ENCODE measurements around the gene RCL1.

Gene RCL1

DNA sequence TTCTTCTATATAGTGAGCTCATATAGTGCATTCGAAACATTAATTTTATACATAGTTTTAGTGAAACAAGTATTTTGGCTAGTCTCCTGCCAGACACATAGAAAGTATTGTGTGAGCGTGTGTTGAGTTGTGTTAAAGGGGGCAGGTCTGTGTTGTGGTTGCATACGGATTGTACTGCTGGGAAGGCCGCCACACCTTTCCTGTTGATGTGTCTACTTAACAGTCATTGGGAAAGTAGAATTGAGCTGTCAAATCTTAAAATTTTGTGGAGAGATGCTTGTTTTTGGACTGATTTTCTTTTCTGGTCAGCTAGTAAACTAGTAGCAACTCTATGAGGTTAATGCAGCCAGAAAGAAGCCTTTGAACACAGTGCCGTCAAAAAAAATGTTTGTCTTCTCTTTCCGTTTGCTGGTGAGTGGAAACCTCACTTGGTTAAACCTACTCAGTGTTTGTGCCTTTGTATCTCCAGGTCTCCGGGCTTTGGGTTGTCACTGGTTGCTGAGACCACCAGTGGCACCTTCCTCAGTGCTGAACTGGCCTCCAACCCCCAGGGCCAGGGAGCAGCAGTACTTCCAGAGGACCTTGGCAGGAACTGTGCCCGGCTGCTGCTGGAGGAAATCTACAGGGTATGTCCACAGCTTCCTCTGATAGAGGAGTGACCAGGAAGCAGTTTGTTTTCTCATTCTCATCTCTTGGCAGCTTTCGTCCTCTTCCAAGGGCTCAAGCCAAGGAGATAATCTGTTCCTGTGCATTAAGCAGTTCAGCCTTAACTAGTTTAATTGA lies 51.5 kb downstream of the RCL1 start:
- DNase-seq (ENCODE audit: insufficient read length, low spot score) (no peak), FAIRE-seq (no peak)
- TF ChIP-seq, protein P1, sequence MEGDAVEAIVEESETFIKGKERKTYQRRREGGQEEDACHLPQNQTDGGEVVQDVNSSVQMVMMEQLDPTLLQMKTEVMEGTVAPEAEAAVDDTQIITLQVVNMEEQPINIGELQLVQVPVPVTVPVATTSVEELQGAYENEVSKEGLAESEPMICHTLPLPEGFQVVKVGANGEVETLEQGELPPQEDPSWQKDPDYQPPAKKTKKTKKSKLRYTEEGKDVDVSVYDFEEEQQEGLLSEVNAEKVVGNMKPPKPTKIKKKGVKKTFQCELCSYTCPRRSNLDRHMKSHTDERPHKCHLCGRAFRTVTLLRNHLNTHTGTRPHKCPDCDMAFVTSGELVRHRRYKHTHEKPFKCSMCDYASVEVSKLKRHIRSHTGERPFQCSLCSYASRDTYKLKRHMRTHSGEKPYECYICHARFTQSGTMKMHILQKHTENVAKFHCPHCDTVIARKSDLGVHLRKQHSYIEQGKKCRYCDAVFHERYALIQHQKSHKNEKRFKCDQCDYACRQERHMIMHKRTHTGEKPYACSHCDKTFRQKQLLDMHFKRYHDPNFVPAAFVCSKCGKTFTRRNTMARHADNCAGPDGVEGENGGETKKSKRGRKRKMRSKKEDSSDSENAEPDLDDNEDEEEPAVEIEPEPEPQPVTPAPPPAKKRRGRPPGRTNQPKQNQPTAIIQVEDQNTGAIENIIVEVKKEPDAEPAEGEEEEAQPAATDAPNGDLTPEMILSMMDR (IDR thresholded peaks at IDR 0.05; ENCODE audit: insufficient read depth, missing control alignments), result no peak

DNA sequence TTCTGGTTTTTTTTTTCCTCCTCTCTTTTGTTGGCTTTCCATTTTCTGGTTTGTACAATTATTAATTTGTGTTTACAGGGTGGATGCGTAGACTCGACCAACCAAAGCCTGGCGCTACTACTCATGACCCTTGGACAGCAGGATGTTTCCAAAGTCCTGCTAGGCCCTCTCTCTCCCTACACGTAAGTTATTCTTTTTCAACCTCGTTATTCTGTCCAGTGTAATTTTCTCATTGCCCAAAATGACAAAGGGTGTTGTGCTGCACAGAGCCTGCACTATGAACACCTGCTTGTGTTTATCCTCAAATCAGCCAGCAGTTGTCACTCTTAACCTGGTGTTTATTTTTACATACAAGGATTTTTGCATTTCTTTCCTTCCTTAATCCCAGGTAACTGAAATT lies 56.6 kb downstream of the RCL1 start:
- no peak for DNase-seq (ENCODE audit: insufficient read length, low spot score)
- FAIRE-seq, result no peak
- TF ChIP-seq, protein P1 (IDR thresholded peaks at IDR 0.05; ENCODE audit: insufficient read depth, missing control alignments), result no peak

DNA sequence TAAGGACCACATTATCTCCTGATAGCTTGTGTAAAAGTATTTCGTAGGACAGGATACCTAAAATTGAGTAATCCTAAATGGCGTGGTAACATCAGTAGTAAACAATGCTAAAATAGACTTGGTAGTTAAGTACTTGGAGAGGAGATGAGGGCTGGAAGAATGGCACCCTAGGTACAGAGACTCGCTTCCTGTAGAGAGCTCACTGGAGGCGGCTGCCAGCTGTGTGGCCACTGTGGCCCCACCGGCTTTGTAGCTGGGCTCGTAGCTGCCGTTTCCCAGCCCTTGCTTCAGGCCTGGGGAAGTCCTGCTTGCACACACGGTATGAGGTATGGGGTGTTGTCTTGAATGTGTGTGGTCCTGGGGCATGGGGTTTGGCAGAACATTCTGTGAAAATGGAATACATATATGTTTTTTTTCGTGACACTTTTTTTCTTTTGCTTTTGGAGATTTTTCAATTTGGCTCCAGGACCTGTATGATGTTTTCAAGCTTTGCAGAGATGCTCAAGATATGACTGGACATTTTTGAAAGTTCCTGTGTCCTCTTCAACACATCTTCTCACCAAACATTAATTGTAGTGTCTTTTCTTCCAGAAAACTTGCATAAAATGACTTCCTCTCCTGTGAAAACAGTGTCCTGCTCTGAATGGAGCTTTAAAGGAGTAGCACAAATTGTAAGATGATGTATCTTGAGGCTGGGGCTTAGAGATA lies 58.0 kb downstream of the RCL1 start:
- TF ChIP-seq, protein P1 (IDR thresholded peaks at IDR 0.05; ENCODE audit: insufficient read depth, missing control alignments), result no peak
- FAIRE-seq, result no peak
- no peak for DNase-seq (ENCODE audit: insufficient read length, low spot score)

DNA sequence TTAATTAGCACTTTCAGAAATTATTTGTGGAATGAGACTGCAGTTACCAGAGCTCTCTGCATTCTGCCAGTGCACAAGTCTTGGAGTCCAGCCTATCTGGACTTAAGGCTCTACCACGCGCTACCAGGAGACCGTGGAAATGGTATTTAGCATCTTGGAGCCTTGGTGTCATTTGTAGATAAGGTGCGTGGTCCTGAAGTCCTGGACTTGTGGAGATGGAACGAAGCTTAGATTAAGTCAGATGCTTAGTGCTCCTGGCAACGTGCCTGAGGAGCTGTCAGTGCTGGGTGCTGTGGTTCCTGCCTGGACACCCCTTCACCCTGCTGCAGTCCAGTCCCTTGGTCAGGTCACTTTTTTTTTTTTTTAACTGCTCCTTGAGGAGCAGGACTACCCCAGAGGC lies 59.7 kb downstream of the RCL1 start:
- DNase-seq (ENCODE audit: insufficient read length, low spot score) (no peak), FAIRE-seq (no peak)
- TF ChIP-seq, protein P1 (IDR thresholded peaks at IDR 0.05; ENCODE audit: insufficient read depth, missing control alignments), result no peak

DNA sequence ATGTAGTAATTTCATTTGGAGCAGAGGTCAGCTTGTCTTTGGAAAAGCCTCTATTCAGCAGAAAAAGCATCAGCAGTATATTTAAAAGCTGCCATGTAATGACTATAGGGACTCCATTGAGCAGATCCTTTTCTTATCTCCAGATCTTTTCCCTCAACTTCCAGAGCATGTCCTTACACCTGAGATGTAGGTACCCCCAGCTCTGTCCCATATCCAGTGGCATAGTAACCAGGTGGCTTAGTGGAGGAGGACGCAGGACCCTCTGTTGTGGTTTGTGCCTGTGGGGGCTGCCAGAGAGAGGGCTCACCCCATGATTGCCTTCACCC lies 61.5 kb downstream of the RCL1 start:
- FAIRE-seq, result no peak
- no peak for DNase-seq (ENCODE audit: insufficient read length, low spot score)
- TF ChIP-seq, protein P1 (IDR thresholded peaks at IDR 0.05; ENCODE audit: insufficient read depth, missing control alignments), result no peak

DNA sequence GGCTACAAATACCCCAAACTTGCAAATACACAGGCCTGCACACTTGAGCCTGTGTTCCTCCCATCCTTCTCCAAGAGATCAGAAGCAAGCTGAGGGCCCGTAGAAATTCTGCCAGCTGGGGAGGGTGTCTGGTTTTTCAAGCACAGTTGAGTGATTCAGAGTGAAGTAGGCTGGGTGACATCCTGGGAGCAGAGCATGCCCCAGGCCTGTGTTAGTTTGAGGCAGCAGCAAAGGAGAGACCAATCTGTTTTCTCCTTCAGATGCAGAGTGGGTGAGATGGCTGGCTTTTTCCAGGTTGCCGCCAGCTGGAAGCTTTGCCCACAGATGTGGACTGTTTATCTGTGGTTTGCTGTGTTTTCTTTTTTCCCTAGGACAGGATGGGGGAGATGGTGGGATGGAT lies 63.1 kb downstream of the RCL1 start:
- DNase-seq (ENCODE audit: insufficient read length, low spot score) (no peak), FAIRE-seq (no peak)
- TF ChIP-seq, protein P1 (IDR thresholded peaks at IDR 0.05; ENCODE audit: insufficient read depth, missing control alignments), result no peak

Data from D721Med (cell line).